ENCODE results near the gene GMDS.

Gene GMDS

DNA sequence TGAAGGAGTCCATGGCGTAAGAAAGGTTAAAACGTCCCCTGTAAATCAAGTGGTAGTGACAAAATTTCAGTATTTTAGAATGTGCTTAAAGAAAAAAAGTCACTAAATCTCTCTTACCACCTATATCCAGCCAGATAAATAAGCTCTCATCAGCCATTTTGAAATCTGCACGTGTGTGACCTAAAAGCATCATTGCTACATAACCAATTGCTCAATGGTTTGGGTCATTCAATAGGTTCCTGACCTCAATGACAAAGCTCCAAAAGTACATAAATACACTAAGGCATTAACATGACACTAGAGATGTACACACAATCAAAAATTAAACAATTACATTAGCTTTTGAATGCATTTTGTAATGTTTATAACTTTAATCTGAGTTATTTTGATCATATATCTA is 272.4 kb downstream of the GMDS start:
- DNase-seq: no peak

DNA sequence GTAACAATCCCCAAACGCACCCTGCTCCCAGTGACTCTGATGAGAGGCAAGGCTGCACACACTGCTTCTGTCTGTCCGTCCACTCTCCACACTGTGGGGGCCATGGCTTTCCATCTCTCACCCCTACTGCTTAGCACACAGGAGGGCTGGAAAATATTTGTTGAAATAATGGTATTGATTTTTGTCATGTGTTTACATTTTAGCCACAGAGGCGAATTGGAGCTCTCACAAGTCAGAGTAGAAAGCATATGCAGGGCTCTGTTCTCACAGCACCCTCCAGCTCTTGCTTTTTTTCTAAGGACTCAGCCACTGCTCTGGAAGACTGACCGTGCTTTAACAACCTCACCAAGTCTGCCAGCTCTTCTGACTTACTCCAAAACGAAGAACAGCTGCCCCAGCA is 273.8 kb downstream of the GMDS start:
- DNase-seq: no peak

DNA sequence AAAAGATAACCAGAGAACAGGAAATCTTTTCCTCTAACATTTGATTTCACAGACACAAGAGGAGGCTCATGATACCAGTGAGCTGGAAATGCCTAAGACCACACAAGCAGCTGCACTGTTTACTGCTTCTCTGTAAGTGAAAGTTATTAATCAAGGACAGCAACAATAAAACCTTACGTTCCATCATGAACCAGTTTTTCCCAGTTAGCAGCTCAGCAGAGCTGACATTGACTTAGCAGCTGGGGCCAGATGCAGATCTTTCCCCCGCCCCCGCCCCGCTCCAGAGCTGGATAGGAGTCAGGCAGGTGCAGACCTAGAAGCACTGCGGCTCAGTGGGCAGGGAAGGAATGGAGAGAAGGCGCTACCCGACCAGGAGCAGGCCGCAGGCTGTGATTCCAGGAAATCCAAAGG is 275.2 kb downstream of the GMDS start:
- no peak for DNase-seq

DNA sequence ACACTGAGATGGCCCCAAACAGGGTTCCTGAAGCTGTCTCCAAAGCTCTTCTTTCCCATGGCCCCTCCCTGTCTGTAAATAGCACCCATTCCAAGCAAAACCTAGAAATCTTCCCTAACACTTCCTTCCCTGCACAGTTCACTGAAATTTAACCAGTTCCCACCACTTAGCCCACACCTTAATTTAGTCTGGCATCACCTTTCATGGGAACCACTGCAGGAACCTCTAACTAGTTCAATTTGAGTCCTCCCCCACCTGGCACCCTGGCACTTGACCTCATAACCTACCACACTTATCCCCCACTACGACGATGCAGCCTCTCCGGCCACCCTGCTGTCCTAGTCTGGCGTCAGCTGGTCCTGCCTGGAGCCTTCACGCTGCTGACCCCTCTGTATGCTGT is 278.7 kb downstream of the GMDS start:
- no peak for DNase-seq

DNA sequence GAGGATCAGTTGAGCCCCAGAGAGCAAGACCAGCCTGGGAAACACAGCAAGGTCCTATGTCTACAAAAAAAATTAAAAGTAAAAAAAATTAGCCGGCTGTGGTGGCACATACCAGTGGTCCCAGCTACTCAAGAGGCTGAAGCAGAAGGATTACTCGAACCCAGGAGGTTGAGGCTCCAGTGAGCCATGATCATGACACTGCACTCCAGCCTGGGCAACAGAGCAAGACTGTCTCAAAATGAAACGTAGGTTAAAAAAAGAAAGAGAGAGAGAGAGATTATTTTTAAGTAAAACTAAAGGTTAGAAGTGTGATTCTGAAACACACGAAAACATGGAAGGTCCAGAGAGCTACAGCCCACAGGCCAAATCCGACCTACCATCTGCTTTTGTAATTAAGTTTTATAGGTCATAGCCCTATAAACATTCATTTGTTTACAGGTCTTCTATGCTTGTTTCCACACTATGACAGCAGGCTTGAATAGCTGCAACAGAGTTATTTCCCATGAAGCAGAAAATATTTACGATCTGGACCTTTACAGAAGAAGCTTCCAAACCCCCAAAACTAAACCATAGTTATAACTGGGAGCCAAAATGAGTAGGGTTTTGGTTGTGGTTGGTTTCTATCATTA is 279.7 kb downstream of the GMDS start:
- no peak for DNase-seq

DNA sequence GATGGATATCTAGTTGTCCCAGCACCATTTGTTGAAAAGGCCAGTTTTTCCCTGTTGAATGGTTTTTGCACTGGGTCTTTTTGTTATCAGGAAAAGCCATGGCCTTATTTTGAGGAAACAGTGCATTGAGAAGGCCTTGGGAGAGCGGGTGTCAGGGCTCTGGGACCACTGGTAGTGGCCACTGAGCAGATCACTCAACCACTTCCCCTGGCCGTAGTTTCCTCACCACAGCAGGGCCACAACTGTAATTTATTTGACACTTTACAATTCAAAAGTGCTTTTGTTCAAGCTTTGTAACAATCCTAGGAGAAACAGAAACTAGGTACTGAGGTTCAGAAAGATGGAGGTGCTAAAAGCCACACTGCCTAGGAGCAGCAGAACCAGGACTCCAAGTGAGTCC is 281.8 kb downstream of the GMDS start:
- DNase-seq: no peak

DNA sequence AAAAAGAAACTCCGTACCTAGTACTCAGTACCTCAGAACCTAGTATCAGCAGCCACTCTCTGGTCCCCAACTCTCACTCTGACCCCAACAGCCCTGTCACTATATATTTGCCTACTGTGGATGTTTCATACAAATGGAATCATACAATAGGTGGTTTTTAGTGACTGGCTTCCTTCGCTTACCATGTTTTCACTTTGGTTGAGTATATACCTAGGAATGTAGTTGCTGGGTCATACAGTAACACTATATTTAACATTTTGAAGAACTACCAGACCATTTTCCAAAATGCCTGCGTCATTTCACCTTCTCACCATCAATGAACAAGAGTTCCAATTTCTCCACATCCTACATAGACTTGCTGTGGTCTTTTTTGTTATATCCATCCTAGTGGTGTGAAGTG is 283.2 kb downstream of the GMDS start:
- DNase-seq: no peak

DNA sequence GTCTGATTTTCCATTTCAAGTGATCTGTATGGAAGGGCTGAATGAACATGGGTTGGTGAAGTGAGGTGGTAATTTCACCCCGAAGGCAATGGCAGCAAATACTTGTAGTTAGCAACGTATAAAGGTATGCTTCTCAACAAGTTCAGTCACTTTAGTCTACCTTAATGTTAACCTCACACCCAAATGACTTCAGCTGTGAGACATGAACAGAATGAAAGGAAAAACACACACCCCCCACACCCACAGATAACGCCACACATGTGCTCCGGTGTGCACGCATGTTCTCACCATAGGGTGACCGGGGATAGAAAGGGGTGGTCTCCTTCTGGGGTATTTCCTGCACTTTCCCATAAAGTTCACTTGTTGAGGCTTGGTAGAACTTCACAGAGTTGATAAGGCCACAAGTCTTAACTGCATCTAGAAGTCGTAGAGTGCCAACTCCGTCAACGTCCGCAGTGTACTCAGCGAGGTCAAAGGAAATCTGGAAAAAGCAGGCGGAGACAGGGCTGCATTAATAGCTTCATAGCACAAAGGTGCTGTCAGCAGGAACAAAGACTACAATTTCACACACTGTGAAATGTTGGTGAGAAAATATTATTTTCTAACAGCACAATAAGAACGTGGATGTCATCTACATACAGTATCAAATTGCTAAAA is 284.8 kb downstream of the GMDS start:
- DNase-seq: no peak

DNA sequence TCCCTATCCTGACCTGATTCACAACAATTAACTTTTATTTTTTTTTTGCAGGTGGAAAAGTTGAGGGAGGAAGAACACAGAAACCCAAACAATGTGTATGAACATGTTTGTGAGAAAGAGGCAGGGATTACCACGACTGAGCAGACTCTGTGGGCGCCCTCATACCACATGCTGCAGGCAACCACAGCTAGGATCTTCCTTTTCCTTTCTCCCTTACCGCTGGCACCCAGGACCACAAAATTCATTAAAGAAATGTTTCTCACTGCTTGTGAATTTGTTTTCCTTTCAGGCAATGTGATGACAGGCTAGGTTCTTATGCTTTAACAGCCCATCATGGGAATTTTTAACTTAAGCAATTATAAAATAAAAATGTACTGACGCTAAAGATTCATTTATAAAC is 287.1 kb downstream of the GMDS start:
- DNase-seq: no peak

DNA sequence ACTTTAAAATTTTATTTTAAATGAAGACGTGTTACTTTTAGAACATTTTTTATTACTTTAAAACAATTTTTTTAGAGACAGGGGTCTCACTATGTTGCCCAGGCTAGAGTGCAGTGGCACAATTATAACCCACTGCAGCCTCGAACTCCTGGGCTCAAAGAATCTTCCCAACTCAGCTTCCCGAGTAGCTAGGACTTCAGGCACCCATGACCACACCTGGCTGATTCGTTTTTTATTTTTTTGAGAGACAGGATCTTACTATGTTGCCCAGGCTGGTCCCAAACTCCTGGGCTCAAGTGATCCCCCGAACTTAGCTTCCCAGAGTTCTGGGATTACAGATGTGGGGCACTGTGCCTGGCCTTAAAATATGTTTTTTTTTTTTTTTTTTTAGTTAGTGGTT is 287.7 kb downstream of the GMDS start:
- no peak for DNase-seq

DNA sequence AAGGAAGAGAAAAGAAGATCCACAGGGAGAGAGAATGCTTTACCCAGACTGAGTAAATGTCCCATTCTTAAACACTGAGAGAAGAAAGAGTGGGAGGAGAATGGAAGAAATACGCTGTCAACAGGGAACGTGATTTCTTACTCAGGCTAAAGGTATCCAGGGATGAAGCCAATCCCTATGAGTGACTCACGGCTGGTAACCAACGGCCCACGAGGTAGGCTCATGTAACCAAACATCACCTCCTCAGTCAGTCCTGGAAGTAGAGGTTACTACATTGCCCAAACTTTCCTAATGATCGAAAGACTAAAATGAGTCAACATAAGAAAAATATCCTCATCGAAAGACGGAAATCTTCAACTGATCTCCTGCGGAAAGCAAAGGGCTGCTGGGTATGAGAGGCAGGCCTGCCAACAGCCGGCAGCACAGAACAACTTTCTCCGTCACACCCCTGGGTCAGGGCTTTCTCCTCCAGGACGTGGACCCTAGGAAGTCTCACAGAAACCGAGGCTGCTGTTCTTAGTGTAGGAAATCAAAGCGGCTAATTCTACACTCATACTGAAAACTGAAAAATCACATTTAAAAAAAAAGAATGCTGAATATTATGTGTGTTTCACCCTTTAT is 292.6 kb downstream of the GMDS start:
- DNase-seq: no peak

DNA sequence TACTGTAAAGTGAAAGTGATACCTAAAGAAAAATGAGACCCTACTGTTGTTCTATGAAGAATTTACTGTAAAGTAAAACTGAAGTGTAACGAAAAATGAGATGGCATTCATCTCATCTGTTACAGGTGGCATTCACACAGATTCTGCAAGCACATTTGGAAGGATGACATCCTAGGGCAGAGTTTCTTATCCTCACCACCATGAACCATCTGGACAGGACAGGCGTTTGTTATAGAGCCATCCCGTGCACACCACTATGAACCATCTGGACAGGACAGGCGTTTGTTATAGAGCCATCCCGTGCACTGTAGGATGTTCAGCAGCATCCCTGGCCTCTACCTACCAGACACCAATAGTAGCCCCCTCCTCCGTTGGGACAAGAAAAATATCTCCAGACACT is 294.8 kb downstream of the GMDS start:
- no peak for DNase-seq

DNA sequence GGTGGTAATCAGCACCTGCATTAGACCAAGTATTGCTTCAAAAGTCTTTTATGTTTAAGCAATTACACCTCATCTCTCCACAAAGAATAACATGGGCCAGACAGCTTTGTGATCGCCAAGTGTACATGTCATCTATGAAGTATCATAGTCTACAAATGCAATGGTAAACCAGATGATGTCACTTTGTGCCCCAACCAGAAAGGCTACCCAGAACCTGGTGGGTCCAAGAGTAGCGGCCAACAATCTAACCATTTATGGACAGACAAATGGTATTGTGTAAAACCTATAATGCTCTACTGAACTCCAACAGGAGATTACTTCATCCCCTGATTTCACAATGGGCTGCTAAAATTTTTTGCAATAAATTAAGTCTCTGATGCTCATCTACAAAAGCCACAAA is 295.9 kb downstream of the GMDS start:
- DNase-seq: no peak

DNA sequence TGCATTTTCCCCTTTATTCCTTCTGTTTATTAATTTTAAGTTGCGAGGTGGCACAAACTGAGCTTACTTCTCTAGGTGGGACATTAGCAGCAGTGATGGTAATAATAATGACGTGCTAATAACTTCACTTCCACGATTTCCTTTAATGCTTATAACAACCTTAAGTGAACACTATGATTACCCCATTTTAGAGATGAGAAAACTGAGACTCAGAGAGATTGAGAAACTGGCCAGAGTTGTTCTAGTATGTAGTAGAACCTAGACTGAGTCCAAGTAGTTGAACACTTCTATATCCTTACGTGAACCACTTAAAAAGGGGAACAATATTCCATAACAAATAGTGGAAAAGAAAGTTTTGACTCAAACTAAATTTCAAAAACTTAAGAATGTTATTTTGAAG is 297.5 kb downstream of the GMDS start:
- no peak for DNase-seq

DNA sequence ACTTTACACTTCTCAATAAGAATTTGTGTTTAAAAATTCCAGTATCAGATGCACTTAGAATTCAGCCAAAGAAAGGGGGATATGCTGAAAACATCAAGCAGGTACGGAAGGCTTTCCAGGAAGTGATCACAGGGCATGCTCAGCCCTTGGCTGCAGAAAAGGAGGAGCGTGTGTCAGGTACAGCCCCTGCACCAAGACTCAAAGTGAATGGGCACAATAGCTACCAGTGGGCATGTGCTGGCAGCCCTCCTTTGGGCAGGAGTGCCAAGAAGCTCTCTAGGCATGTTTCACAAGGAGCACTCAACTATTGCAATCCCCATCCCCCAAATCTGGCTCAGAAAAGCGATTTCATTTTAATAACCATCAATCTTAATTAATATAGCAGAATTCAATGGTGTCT is 298.8 kb downstream of the GMDS start:
- no peak for DNase-seq

DNA sequence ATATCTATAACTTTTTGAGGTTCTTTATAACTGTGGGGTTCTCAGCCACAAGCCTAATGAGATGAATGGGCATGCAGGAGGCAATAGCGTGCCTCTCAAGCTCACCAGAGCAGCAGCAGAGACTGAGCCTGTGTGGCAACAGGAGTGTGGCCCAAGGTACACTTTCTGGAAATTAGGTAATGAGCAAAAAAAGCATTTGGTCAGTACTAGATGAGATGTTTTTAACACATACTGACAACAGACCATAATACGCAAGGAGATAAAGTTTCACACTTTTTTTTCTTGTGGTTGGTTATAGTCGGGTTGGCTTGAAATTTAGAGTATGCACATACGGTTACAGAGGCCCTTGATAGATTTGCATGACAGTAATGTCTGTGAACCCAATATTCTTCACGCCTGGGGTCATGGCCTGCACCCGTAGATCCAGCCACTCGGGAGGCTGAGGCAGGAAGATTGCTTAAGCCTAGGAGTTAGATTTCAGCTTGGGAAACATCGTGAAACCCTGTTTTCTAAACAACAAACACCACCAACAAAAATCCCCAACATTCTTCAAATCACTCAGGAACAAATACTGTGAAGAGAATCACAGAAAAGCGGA is 300.1 kb downstream of the GMDS start:
- DNase-seq: no peak

DNA sequence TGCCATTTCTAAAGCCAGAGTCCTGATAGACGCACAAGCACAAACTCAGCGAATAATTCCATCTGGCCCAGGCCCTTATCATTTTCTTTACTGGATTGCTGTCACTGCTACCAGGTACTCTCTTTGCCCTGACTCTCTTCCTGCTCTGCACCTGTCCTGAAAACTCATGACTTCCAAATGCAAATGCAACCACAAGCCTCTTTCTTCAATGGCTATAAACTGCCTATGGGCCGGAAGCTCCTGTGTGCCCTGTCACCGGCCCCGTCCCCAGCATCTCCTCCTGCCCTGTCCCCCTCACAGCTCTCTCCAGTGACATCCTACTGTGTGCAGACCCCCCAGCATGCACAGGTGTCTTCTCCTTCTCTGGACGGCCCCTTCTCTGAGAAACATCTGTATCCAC is 302.6 kb downstream of the GMDS start:
- no peak for DNase-seq

DNA sequence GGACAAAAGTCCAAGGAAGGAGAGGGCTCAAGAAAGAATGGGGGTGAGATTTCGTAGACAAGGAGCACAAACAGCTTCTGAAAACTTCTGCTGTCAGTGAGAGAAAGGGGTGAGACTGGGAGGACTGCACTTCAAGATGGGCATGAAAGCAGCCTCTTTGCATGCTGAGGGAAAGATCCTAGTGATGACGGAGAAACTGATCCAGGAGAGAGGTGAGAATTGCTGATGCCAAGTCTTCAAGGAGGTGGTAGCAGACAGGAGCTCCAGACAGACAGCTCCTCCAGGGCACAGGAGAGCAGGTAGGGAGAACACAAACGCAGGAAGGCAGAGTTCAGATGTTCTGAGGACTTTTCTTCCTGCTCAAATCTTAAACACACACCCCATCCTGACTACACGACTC is 303.9 kb downstream of the GMDS start:
- DNase-seq: no peak

DNA sequence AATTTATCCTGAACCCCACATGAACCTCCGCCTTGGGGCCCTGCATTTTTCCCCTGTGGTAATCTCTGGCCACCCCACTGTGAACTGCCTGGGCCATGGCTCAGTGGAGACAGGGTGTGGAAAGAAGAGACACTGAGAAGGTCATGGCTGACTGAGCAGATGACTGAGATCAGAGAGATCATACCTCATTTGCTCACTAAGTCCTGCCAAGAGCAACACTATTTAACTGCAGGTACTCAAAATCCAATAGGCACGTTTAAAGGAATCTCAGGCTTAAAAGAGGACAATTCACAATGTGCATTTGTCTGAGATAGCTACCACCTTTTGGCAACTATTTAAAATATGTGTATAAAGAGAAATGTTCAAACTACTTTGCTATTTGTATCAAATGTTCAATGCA is 305.0 kb downstream of the GMDS start:
- no peak for DNase-seq

DNA sequence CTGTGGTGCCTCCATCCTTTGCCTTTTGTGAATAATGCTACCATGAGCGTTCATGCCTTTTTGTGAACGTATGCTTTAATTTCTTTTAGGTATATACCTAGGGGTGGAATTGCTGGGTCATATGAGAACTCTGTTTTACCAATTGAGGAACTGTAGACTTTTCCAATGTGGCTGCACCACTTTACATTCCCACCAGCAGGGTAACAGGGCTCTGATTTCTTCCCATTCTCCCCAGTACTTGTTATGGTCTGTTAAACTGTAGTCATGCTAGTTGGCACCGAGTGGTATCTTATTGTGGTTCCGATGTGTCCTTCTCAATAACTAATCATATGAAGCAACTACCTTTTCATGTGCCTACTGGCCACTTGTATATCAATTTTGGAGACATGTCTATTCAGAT is 312.1 kb downstream of the GMDS start:
- DNase-seq: no peak

DNA sequence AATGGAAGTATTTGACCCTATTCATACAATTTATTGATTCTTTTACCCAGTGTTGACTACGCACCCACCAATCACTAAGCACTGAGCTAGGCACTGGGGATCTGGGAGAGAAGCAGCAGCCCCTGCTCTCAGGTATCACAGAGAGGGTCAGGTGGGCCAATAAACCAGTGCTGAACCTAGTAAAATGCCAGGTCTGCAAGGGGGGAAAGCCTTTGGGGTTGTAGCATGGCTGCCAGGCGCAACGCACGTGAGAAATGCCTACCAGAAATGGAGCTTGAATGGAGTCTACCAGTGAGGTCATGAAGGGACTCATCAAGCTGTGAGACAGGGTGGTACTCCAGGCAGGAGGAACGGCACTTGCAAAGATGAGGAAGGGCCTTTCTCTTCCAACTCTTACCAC is 313.6 kb downstream of the GMDS start:
- no peak for DNase-seq

DNA sequence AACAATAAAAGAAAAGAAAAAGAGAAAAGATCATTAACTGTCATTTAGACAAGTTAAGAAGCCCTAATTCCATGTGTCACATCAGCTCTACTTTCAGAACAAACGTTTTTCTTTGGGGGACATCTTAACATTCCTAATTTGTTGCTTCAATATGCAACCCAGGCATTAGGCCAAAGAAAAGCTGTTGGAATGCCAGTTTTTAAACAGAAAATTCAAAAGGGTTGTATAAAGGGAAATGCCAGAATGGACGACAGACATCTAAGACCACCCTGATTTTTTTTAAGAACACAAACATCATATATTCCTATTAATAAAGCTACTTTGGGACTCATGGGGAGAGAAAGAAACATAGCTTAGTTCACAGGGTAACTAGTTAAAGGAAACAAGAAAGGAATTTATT is 315.0 kb downstream of the GMDS start:
- DNase-seq: no peak

DNA sequence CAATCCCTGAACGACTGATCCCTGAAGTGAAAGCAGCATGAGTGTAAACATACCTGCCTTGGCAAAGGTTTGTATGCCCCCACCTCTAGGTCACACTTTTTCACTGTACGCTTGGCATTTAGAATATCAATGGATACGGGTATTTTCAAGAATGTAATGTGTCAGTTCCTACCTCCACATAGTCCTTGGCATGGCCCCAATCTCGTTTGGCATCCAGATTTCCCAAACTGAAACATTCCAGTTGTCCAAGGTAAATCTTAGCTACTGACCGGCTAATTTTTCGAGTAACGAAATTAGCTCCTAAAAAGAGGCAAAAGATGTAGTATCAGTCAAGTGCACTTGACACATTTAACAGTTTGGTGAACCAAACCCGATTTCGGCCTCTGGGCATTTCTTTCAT is 315.5 kb downstream of the GMDS start:
- no peak for DNase-seq

DNA sequence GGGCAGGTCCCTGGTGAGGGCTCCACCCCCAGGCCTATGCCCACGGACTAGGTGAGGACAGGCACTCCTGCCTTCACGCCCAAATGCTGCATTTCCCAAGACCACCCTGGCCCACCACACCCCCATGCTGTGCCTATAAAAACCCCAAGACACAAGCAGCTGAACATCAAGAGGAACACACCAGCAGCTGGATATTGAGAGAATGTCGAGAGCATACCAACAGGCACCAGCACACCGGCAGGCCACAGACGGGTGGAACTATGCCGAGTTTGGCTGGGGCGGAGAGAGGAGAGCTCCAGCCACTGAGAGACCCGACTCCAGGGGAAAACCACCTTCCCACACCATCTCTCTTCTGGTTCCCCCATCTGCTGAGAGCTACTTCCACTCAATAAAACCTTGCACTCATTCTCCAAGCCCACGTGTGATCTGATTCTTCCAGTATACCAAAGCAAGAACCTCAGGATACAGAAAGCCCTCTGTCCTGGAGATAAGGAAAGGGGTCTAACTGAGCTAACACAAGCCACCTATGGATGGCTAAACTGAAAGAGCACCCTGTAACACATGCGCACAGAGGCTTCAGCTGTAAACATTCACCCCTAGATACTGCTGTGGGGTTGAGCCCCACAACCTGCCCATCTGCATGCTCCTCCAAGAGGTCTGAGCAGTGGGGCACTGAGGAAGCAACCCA is 319.5 kb downstream of the GMDS start:
- DNase-seq: no peak

All from activated CD4-positive, CD25-positive, alpha-beta regulatory T cell (primary cell).